BE2C (cell line): ENCODE results near the gene PPP1R9A.

Source experiments
- DNase-seq: peaks from one replicate; pipeline ENCODE4 v3.0.0-alpha.2; 2020
- H3K27me3 ChIP-seq: fragments of 250-450 bp; sonication (Bioruptor Pico); 2 replicates; pipeline ENCODE4 v1.5.1; 2020; ENCODE audit warnings: mild to moderate bottlenecking
- H3K36me3 ChIP-seq: fragments of 250-450 bp; sonication (Bioruptor Pico); 2 replicates; pipeline ENCODE4 v1.5.1; 2020; ENCODE audit warnings: mild to moderate bottlenecking
- H3K4me1 ChIP-seq: fragments of 250-450 bp; sonication (Bioruptor Pico); 2 replicates; pipeline ENCODE4 v1.5.1; 2020
- H3K4me3 ChIP-seq: 2 replicates; pipeline ENCODE4 v1.5.1; 2011; ENCODE audit warnings: low read depth, low read length
- H3K9me3 ChIP-seq: fragments of 250-450 bp; sonication (Bioruptor Pico); 2 replicates; pipeline ENCODE4 v1.5.1; 2020
- TF ChIP-seq, protein P1 (sequence below): IDR thresholded peaks from 2 replicates; pipeline ENCODE4 v1.5.1; 2012; ENCODE audit warnings: mild to moderate bottlenecking, low read depth, low read length

Gene PPP1R9A

DNA sequence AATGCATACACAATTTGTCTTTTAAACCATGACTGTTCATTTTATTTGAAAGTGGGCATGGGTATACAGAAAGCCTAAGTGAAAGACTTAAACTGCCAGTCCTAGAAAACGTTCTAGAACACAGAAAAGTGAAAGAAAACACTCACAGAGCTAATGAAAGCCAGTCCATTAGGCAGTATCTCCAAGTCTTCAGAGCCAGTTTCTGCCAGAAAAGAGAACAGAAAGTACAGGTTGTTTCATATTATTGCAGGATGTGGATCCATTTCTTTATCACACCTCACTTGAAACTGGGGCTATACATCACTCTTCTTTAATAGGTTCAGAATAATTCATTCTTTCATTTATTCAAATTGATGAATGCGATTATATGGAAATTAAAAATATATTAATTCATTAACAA lies 409.2 kb downstream of the PPP1R9A start:
- no peak overlapping the region for H3K4me3 ChIP-seq
- no peak for DNase-seq

DNA sequence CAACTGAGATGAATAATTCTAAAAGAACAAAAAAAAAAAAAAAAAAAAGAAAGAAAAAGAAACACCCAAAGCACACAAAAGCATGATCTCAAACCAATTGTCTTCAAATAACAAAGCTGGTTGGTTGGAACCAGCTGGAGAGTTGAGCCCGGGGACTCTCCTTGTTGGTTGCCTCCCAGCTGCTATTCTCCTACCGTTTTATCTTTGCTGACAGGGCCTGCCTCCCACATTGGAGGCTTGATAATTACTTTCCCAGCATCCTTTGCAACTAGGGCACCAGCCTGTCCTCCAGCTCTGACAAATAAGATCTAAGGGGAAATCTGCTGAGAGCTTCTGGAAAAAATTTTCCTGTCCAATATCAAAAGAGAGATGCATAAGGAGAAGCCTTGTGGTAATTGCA lies 410.2 kb downstream of the PPP1R9A start:
- TF ChIP-seq, protein P1, sequence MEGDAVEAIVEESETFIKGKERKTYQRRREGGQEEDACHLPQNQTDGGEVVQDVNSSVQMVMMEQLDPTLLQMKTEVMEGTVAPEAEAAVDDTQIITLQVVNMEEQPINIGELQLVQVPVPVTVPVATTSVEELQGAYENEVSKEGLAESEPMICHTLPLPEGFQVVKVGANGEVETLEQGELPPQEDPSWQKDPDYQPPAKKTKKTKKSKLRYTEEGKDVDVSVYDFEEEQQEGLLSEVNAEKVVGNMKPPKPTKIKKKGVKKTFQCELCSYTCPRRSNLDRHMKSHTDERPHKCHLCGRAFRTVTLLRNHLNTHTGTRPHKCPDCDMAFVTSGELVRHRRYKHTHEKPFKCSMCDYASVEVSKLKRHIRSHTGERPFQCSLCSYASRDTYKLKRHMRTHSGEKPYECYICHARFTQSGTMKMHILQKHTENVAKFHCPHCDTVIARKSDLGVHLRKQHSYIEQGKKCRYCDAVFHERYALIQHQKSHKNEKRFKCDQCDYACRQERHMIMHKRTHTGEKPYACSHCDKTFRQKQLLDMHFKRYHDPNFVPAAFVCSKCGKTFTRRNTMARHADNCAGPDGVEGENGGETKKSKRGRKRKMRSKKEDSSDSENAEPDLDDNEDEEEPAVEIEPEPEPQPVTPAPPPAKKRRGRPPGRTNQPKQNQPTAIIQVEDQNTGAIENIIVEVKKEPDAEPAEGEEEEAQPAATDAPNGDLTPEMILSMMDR = no peak
- Histone ChIP-seq H3K4me3 (no peak overlapping the region), H3K36me3 (no peaks in the 10 kb centered on the region), H3K27me3 (peaks cover 6% of the 10 kb centered on the region; the same call in 1 of the 2 replicates), H3K4me1 (no peaks in the 10 kb centered on the region), H3K9me3 (no peaks in the 10 kb centered on the region)
- no peak for DNase-seq

More for the DNA sequence above, 409.2 kb downstream of the PPP1R9A start:
- no peaks in the 10 kb centered on the region for H3K4me1 ChIP-seq
- H3K9me3 ChIP-seq = no peaks in the 10 kb centered on the region
- H3K27me3 ChIP-seq = peaks cover 6% of the 10 kb centered on the region; the same call in 1 of the 2 replicates
- no peaks in the 10 kb centered on the region for H3K36me3 ChIP-seq
- TF ChIP-seq, protein P1 = no peak

DNA sequence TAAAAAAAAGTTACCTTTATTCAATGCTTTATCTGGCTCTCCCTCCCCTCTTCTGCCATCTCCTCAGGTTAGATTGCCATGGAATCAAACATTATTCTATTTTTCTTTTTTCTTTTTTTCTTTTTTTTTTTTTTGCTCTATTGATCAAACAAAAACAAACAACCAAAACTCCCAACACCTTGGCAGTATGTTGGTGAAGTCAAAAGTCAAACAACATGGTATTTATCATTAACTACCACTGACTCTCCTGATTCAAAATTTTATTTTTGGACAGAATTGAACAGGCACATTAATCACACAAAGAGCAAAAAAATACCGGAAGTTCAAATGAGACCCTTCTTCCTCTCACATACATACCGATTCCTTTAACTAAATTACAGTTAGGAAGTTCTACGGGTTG lies 410.6 kb downstream of the PPP1R9A start:
- TF ChIP-seq, protein P1 = no peak
- Histone ChIP-seq H3K9me3 (no peaks in the 10 kb centered on the region), H3K4me1 (no peaks in the 10 kb centered on the region), H3K36me3 (no peaks in the 10 kb centered on the region), H3K27me3 (peaks cover 6% of the 10 kb centered on the region; the same call in 1 of the 2 replicates), H3K4me3 (no peak overlapping the region)
- no peak for DNase-seq

DNA sequence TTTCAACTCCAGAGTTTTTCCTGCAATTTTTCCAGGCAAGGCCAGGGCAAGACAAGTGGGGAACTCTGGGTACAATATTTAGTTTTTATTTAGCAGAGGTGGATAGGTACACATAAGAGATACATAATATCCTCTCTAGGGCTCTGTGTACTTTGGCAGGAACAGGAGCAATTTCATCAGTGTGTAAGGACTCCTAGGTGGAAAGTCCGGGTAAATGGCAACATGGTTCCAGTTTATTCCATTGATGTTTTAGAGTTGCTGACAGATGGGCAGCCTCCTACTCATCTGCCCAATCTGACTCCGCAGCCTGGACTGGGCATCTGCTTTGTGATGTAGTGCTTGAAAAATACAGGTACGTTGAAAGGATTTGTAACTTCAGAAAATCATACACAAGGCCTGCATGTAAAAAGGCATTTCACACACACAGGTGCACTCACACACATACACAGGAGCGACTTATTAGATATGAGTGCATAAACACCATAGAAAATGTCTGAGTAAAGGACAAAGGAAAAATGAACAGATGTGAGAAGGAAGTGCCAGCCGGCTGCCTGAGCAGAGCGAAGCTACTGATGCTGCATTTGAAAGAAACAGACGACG lies 411.2 kb downstream of the PPP1R9A start:
- Histone ChIP-seq H3K4me3 (no peak overlapping the region), H3K27me3 (peaks cover 6% of the 10 kb centered on the region; the same call in 1 of the 2 replicates), H3K9me3 (no peaks in the 10 kb centered on the region), H3K4me1 (no peaks in the 10 kb centered on the region), H3K36me3 (no peaks in the 10 kb centered on the region)
- no peak for DNase-seq
- TF ChIP-seq, protein P1 = no peak

DNA sequence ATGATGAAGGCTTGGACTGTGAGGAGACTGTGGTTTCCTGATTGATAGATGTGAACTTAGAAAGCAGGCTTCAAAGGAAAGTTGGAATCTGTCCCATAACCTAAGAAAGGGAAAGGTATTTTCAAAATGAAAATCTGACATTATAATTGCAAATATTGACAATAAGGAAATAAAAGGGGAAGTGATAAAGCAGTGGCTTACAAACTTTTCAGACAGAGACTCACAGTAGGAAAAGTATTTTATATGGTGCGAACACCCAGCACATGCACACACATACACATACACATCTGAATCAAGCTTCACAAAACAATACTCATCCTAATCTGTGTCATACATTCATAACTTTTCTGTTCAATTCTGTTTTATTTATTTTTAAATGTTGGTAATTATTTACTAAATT lies 412.2 kb downstream of the PPP1R9A start:
- no peaks in the 10 kb centered on the region for H3K9me3 ChIP-seq
- no peaks in the 10 kb centered on the region for H3K4me1 ChIP-seq
- H3K27me3 ChIP-seq = peaks cover 6% of the 10 kb centered on the region; the same call in 1 of the 2 replicates
- no peak for DNase-seq
- TF ChIP-seq, protein P1 = no peak
- no peak overlapping the region for H3K4me3 ChIP-seq
- no peaks in the 10 kb centered on the region for H3K36me3 ChIP-seq

DNA sequence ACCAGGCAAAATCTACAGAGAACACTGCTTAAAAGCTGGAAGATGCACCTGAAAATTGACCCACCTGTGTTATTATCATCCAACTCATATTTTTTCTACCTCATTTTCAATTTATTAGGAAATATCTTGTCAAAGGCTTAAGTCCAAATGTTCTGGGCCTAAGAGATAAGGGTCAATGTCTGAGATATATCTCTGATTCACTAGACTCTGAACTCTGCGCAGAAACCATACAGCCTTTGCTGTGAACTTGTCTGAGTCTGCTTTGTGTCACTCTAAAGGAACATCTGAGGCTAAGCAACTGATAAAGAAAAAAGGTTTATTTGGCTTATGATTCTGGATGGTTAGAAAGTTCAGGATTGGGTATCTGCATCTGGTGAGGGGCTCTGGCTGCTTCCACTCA lies 413.3 kb downstream of the PPP1R9A start:
- Histone ChIP-seq H3K4me3 (no peak overlapping the region), H3K36me3 (no peaks in the 10 kb centered on the region), H3K9me3 (no peaks in the 10 kb centered on the region), H3K4me1 (no peaks in the 10 kb centered on the region), H3K27me3 (peaks cover 3% of the 10 kb centered on the region; the same call in 1 of the 2 replicates)
- TF ChIP-seq, protein P1 = no peak
- DNase-seq = no peak
